CD4-positive, alpha-beta T cell treated with Interleukin-2 at 100 ng/mL for 4 hours (primary cell): ENCODE results near the gene CLINT1.
"Not testable (repeated sequence)": the region's sequence is repeated elsewhere in the genome, so short reads cannot be mapped to it uniquely, and the experiment has no call there.

Experiments used
- DNase-seq: peaks from one replicate; pipeline ENCODE4 v3.0.0-alpha.2; 2020; ENCODE audit warnings: low spot score

Gene CLINT1

DNA sequence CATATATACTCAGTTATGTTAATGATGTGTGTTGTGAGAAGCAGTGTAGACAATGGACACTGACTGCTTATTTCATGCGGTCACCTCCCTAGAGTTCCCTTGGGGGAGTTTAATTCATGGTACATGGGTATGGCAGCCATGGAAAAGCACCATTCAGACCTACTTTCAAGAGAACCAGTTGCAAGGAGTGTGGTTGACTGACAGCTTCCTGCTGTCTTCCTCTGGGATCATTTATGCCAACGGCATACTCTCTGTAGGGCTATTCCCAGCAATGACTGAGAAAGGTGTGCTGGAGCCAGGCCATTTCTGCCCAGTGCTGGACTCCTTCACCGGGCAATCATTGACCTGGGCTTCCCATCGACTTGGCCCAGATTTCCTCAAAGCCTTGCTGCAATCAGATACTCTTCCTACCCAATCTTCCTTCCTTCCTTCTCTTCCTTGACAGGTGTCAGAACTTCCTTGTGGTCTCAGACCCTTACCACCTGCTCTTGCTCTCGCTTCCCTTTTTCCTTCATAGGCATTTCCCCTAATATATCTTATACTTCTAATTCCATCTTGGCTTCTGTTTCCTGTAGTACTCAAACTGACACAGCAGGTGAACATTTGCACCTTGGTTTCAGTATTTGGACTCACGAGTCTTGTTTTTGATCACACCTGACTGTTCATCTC, 3.4 kb upstream of the CLINT1 start:
- DNase-seq, result no peak

DNA sequence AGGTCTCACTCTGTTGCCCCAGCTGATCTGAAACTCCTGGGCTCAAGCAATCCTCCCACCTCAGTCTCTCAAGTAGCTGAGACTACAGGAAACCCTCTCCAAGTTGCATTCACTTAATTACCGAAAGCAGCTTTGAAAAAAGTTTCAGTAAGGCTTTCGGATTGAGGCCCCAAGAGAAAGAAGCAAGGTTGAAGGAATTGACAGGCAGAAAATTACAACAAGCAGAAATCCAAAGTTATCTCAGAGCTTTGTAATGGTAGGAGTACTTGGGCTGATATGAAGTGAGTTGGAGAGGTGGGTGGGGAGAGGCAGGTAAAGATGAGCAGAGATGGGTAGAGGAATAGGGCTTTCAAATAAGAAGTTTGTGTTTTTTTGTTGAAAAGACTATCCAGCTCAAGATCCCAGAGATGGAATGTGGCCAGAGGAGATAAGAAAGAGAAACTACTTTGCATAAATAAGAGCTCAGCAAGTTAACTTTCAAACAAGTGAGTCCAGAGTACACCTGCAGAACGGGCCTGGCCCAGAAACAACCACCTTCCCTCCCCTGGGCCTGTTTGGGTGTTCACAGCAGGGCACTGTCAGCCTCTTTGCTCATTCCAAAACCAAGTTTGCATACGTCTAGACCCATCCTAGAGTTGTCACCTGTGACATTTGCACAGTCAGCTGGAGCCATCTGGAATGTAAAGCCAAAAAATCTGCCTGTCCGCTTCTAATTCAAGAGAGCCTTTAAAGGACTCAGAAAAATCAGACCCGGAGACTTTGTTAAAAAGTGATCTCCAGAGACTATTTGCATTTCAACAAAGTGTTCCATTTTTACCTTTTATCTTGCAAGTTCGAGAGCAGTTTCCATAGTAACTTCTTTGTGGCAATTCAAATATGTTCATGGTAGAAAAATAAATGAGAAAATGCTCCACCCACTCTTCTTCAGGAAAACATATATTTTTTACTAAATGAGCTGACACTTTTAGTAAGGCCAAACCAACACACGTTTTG, 2.2 kb upstream of the CLINT1 start:
- no peak for DNase-seq

DNA sequence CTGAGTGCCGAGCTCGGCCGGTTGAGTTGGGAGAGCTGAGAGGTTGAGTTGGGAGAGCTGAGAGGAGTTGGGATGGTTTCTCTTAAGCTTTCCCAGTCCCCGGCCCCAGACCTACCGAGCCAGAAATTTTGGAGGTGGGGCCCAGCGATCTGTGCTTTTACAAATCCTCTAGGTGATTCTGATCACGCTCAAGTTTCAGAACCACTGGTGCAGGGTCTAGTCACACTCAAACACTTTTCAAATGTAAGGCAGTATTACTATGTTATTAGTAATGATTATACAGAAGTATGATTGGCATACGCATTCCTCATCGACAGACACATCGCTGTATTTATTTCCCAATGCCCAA, 256 bp upstream of the CLINT1 start:
- no peak for DNase-seq

DNA sequence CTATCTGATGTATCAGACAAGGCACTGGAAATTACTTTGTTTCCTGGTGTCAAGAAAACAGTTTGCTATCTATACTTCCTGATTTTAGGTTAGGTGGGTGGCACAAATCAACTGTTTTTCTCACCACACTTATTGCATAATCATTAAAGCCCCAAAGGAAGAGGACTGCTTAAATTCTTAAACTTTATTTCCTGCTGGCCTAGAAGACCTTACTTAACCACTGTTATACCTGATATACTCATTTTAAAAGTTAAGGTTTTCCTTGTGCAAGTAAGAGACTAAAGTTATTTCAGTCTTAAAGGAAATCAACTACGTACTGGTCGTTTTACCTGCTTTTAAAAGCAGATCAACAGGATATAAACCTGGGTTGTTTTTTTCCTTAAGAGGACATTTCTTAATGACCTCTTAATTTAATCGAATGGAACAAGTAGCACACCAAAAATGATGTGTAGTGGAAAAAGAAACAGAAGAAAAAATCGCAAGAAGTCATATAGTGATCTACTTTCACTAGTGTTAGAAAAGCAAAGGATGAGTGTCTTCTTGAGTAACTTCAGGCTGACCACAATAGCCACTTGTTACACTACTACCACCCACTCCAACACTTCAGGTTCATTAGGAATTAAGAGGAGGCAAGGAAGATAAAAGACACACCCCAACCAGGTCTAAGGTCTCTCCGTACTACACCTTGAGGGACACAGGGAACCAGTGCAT, 974 bp downstream of the CLINT1 start:
- peak; percentile 27 for DNase-seq

DNA sequence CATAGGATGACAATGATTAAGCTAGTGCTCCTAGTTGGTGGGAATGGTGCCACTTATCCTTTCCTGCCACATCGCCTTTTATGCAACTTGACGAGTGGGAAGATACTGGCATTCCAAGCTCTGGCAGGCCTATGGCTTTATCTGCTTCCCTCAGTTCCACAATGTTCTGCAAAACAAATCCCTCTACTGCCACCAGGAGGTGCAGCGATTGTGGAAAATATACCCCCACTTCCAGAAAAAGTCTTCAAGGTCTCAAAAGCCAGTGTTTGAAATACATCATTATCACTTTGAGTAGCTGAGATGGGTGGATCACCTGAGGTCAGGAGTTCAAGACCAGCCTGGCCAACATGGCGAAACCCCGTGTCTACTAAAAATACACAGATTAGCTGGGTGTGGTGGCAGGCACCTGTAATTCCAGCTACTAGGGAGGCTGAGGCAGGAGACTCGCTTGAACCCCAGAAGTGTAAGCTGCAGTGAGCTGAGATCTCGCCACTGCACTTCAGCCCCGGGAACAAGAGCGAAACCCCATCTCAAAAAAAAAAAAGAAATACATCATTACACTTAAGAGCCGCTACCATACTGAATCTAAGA, 3.4 kb downstream of the CLINT1 start:
- DNase-seq, result peak; percentile 13

DNA sequence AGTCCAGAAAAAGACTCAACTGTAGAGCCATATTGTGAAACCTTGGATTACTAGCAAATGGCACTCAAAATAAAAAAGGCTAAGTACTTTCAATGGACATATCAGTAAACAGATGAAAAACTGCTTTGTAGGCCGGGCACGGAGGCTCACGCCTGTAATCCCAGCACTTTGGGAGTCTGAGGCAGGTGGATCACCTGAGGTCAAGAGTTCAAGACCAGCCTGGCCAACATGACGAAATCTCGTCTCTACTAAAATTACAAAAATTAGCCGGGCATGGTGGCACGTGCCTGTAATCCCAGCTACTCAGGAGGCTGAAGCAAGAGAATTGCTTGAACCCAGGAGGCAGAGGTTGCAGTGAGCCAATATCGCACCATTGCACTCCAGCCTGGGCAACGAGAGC, 5.6 kb downstream of the CLINT1 start:
- not testable (repeated sequence) for DNase-seq

DNA sequence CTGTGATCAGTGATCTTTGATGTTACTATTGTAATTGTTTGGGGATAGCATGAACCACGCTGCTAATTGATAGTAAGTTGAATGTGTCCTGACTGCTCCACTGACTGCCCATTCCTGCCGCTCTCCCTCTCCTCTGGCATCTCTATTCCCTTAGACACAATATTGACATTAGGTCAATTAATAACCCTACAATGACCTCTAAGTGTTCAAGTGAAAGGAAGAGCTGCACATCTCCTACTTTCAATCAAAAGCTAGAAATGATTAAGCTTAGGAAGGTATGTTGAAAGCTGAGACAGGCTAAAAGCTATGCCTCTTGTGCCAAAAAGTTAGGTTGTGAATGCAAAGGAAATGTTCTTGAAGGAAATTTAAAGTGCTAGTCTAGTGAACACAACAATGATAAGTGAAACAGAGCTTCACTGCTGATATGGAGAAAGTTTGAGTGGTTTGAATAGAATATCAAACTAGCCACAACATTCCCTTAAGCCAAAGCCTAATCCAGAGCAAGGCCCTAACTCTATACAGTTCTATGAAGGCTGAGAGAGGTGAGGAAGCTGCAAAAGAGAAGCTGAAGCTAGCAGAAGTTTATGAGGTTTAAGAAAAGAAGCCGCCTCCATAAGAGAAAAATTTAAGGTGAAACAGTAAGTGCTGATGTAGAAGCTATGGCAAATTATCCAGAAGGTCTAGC, 12.9 kb downstream of the CLINT1 start:
- no peak for DNase-seq

DNA sequence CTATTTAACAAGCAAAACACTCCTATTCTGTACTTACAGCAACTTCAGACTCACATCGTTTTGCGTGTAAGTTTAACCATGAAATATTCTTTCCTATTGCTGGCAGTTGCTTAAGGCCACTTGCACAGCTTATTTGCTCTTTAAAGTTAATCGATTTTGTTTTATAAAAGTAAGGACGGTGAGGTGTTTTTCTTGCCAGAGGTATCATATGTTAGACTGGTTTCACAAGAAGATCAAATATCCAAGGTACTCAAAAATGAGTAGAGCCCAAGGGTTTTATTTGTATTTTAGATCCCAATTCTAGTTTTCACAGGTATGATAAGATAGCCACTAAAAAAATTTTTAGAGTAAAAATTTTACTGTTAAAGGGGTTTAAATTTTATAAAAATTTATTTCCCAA, 16.2 kb downstream of the CLINT1 start:
- DNase-seq, result no peak

DNA sequence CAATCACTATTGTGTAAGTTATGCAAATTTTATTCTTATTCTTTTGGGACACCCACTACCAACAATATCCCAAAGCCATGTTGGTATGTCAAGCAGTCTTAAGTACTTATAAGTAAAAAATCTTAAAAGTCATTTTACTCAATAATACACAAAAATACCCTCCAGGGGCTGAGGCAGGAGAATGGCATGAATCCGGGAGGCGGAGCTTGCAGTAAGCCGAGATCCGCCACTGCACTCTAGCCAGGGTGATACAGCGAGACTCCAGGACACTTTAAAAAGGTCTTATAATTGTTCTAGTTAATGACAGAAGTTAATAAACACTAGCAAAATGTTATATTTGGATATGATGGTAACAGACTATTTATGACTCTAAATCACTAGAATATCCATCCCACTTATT, 16.8 kb downstream of the CLINT1 start:
- no peak for DNase-seq

DNA sequence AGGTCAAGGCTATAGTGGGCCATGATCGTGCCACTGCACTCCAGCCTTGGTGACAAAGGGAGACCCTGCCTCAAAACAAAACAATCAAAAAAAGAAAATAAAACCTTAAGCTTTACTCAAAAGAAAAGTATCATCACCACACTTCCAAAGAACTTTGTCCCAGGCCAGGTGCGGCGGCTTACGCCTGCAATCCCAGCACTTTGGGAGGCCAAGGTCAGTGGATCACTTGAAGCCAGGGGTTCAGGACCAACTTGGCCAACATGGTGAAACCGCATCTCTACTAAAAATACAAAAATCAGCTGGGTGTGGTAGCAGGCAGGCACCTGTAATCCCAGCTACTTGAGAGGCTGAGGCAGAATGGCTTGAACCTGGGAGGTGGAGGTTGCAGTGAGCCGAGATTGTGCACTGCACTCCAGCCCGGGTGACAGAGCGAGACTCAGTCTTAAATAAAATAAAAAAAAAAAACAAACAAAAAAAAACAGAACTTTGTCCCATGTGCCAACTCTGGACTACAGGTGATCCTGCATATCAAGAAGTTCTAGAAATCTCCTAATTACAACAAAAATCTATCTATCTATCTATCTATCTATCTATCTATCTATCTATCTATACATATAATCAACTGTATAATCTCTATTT, 19.7 kb downstream of the CLINT1 start:
- no peak for DNase-seq

DNA sequence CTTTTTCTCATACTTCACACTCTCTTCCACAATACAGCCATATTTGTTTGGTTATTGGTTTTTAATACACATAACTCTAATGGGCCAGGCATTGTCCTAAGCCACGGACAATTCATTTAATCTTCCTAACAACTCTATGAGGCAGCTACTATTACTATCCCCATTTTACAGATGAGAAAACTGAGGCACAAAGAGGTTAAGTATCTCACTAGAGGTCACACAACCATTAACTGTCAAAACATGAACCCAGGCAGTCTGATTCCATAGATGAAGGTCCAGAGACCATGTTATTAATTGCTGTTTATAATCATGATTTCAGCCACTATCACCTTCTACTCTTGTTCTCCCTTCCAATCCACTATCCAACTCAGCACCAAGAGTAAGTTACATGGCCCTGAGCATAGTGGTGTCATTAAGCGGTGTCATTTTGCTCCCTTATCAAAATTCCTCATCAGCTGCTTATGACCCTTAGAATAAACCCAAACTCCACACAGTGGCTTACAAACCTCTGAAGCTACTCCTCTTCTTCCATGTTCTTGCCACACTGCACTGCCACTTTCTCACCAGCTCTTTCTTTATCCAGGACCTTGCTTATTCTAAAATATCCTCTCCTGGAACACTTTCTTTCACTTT, 22.7 kb downstream of the CLINT1 start:
- no peak for DNase-seq

DNA sequence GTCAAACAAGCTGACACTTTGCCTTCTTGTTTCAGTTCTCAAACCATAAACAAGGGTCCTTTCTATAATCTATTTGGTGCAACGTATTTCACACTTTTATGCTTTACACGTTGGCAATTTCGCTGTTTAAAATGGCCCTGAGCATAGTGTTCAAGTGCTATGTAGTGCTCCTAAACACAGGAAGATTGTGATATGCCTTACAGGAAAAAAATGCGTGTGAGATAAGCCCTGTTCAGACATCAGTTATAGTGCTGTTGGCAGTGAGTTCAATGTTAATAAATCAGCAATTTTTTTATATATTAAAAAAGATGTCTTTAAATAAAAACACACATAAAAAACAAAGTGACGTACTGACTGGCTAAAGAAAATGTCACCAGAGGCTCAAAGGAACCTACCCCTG, 23.9 kb downstream of the CLINT1 start:
- DNase-seq, result no peak

DNA sequence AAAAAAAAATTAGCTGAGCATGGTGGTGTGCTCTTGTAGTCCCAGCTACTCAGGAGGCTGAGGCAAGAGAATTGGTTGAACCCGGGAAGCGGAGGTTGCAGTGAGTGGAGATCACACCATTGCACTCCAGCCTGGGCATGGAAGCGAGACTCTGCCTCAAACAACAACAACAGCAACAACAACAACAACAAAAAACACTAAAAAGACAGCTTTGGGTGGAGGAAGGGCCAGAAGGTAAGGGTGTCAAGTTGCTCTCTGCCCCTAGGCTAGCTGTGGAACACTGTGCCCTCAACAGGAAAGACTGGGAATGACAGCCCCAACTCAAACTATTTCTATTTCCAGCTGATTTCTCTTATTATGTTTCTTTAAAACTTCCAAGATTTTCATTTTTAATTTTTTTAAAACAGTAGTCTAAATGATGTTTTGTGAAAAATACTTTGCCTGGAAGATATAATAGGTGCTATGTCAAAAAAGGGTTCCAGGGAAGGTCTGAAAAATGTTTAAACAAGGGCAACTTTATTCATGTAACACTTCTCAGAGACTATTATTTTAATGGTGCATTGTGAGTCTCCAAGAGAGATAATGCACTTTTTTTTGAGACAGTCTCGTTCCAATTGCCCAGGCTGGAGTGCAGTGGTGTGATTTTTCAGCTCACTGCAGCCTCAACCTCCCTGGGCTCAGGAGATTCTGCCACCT, 29.9 kb downstream of the CLINT1 start:
- peak; percentile 6 for DNase-seq

DNA sequence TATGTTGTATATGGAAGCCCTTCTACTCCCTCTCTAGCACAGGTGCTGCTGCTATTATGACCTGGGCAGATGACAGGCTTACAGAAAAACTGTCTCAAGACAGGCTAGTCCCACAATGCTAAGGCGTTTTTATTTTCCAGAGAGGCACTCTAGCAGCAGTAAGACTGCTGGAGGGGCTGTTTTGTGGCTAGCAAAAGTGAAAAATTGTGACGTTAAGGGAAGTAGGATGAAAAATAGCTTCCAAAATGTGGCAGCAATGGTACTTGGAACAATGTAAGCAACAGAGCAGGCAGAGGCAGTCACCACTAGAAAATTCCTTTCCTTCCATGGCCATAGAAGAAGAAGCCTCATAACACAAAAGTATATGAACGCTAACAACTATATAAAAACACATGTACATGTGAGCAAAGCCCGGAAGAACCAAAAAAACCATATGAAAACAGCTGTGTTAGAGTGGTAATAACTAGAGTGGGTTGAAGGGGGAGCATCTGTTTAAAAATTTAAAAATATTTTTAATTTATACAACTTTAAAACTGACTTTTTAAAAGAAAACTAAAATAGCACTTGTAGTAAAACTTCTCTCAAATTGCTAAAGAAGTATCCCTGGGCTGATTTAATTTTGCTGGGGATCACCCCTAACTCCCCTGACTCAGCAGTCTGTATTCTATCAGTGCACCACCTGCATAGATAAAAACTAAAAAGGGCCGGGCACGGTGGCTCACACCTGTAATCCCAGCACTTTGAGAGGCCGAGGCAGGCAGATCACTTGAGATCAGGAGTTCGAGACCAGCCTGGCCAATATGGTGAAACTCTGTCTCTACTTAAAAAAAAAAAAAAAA, 30.6 kb downstream of the CLINT1 start:
- DNase-seq, result no peak

DNA sequence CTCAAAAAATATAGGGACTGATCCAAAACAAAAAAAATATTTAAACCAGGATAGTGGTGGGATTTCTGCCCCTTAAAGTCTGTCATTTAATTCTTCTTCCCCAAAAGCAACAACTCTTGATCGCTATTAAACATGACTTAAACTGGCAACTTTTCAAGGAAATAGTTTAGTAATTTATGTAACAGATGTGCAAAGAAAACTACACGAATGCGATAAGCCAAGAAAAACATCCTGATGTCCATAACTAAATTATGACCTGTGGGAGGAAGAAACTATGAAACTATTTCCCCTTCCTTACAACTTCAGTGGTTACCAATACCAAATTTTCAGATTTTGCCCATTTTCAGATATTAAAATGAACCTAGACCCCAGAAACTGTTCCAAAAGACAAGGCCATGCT, 31.5 kb downstream of the CLINT1 start:
- no peak for DNase-seq

DNA sequence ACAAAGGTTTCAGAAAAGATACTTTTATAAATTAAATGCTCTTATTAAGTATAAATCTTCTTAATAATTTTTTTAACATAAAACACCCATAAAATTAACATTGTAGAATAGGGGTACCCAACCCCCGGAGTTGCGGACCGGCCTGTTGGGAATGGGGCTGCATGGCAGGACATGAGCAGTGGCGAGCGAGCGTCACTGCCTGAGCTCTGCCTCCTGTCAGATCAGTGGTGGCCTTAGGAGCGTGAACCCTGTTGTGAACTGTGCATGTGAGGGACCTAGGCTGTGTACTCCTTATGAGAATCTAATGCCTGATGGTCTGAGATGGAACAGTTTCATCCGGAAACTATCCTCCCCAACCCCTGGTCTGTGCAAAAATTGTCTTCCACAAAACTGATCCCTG, 35.3 kb downstream of the CLINT1 start:
- no peak for DNase-seq

DNA sequence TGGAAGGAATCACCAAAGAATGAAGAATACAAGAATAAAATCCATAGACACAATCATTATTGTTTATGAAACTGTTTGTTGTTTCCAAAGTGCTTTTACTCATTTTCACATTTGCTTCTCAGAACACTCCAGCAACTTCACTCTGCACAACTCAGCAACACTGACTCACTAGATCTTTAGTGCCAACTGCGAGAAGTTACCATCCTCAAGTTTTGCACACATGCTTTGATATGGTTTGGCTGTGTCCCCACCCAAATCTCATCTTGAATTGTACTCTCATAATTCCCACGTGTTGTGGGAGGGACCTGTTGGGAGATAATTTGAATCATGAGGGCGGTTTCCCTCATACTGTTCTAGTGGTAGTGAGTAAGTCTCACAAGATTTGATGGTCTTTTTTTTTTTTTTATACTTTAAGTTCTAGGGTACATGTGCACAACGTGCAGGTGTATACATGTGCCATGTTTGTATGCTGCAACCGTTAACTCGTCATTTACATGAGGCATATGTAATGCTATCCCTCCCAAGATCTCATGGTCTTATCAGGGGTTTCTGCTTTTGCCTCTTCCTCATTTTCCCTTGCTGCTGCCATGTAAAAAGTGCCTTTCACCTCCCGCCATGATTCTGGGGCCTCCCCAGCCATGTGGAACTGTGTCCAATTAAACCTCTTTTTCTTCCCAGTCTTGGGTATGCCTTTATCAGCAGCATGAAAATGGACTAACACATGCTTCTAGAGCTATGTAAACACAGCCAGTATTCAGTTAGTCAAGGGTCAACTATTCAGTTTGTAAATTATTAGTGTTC, 36.9 kb downstream of the CLINT1 start:
- peak; percentile 29 for DNase-seq

DNA sequence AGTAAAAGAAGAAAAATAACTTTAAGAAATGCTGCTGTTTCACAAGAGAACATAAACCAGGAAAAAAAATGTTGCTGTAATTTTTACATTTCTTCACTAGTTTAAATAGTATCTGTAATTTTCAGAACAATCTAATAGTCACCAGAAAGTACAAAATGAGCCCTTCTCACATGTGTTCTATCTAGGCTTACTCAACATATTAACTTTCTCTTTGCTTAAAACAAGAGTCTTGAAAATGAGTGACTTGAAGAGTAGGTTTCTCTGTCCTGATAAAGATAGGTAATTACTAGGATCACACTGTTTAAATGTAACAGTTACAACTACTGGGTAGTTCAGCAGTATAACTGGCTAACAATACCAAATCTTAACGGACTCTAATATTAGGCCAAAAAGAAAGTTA, 37.5 kb downstream of the CLINT1 start:
- no peak for DNase-seq
